HL-60/S4 (cell line): Measurements from ENCODE around the gene EPHA4.

ENCODE experiments used
- in situ Hi-C: fragments of 300-500 bp; cut with MboI; formaldehyde crosslinking; loops from 2 replicates; pipeline ENCODE4 v1.14.3; 2022; ENCODE audit warnings: low sequenced_read_pairs

EPHA4 gene

GRCh38 chr2:221449406-221449805 is 122.7 kb downstream of the EPHA4 start:
- in situ Hi-C loops = no loop called here

GRCh38 chr2:221448844-221449390 is 123.2 kb downstream of the EPHA4 start:
- in situ Hi-C loops = no loop called here

GRCh38 chr2:221448057-221448843 is 123.9 kb downstream of the EPHA4 start:
- in situ Hi-C loops = no loop called here

GRCh38 chr2:221447310-221447709 is 124.8 kb downstream of the EPHA4 start:
- in situ Hi-C loops = no loop called here

- in situ Hi-C loops = no loop called here
These were observed 126.0 kb downstream of the EPHA4 start for GRCh38 chr2:221446140-221446539.

GRCh38 chr2:221444106-221444505 is 128.0 kb downstream of the EPHA4 start:
- in situ Hi-C loops = no loop called here

DNA sequence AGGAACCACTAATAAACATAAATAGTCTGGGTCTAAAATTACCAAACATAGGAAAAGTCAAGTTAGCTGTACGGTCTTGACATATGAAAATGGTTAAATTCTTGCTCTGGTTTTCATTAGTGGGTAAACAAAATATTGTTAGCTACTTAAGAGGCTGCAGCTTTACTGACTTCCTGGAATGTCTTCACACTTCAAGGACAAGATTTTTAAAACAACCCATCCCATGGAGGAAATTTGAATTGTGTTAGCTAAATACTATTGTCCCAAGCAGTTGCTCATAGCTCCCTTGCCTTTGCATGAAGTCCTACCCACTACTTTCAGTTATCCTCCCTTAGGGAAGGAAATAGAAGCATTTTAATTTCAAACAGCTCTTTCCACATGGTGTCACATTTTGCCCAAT is 128.5 kb downstream of the EPHA4 start:
- in situ Hi-C loops = no loop called here

GRCh38 chr2:221442128-221442527 is 130.0 kb downstream of the EPHA4 start:
- in situ Hi-C loops = no loop called here

DNA sequence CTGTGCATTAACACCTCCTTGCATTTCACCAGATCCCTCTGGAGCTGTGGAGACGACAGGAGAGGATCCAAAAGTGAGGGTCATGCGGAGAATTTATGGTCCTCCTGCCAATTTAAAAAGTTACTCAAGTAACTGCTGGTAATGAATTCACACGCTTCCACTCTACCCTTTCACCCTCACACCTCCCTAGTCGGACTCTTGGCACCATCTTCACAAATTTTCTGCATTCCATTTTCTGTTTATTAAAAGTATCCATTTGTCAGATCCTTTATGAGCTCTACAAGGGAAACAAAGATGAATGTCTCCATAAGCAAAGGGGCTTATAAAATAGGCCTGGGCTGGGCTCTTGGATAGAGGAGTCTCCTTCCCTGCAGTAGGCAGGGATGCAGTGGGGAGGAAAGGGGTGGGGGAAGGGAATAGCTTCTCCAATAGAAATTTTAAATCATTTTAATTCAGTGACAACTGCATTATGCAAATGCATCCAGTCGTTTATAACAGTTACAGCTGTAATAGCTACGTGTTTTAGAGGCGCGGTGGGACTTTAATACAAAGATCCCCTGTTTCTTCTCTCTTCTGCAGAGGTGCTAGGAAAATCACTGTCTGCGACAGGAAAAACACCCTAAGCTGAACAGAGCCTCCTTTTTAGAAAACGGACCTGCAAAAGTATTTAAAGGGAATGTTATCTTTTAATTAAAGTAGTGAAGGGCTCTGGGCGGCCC is 132.2 kb downstream of the EPHA4 start:
- in situ Hi-C loops = no loop called here

DNA sequence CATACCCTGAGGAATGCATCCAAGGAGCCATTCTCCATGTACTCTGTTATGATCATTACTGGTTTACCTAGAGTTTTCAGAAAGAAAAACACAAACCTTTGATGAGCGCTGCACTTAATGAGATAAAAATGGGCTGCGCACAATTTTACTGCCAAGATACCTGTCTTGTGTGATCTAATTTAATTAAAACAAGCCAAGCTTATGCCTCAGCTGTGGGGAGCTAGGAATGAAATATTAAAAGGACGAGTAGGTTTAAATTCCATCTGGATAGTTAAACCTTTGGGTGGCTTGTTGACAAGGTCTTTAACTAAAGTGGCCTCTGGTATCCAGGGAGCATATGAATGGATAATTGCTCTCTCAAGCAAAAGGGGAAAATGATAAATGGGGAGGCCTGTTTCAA is 135.0 kb downstream of the EPHA4 start:
- in situ Hi-C loops = no loop called here

- in situ Hi-C loops = no loop called here
These were observed 136.9 kb downstream of the EPHA4 start for GRCh38 chr2:221435171-221435570.

GRCh38 chr2:221434142-221434541 is 138.0 kb downstream of the EPHA4 start:
- in situ Hi-C loops = no loop called here

GRCh38 chr2:221431477-221431876 is 140.6 kb downstream of the EPHA4 start:
- in situ Hi-C loops = no loop called here

- in situ Hi-C loops = no loop called here
These were observed 142.2 kb downstream of the EPHA4 start for GRCh38 chr2:221429741-221430491.

- in situ Hi-C loops = no loop called here
These were observed 143.2 kb downstream of the EPHA4 start for GRCh38 chr2:221428896-221429295.

DNA sequence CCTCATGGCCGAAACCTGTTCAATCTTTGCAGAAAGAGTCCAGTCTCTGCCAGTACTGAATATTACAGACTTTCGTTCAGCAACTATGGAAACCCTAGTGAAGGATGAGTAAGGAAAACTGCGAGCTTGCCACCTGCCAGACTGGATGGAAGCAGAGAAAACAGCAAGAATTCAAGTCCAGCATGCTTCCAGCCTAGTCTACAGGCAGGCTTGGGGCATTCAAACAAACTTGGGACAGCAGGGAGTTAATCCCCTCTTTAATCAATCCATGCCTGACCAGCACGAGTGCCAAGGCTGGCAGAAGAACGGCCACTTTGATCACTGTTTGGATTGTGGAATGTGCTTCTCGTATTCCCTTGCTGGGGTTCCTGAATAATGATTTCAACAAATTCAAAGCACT is 145.2 kb downstream of the EPHA4 start:
- in situ Hi-C loops = no loop called here

- in situ Hi-C loops = no loop called here
These were observed 146.2 kb downstream of the EPHA4 start for GRCh38 chr2:221425891-221426290.

DNA sequence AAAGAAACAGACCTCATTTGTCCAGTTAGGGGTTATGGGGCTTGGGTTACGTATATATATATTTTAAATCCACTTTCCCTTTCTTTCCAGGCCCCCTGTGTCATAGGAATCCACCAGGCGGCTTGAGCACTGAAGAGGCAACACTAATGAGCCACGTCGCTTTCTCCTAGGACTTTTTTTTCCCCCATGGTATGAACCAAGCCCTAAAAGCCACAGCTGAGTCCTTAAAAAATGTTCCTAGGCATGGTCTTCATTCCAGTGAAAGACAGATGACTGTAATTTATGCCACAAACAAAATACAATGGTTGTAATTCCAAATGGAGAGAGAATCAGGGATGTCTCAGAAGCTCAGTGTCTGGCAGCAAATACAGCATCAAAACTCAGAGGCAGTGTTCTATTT is 146.8 kb downstream of the EPHA4 start:
- in situ Hi-C loops = no loop called here

- in situ Hi-C loops = no loop called here
These were observed 148.8 kb downstream of the EPHA4 start for GRCh38 chr2:221423210-221423804.

DNA sequence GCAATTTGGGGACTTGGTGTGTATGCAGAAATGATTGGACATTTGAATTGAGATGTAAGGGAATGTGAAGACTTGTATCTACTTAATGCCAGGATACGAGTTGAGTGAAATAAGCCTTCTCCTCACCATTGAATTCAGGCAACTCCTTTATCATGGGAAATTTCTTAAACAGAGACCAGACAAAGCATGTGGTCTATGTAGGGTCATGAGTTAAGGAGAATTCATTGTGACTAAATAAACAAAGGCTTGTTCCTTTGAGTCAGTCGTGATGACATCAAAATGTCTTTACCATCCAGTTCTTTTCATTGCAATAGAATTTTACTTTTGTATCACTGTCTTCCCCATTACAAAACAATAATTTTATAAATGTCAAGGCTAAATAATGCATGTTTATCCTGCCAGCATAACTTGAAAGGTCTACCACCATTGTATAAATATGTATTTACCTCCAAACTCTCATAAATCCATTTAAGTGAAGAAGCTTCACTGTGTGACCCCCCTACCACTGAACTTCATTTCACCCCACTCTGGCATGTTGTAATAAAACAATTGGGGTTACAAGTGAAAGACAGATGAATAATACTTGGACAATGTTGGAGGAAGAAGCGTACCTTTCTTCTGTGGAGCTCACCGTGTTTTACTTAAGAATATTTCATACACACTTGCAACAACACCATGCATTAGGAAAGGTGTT is 149.4 kb downstream of the EPHA4 start:
- in situ Hi-C loops = no loop called here
